ENCODE data around the gene PFDN4.
"Not testable (repeated sequence)": the region's sequence is repeated elsewhere in the genome, so short reads cannot be mapped to it uniquely, and the experiment has no call there.

Gene PFDN4

DNA sequence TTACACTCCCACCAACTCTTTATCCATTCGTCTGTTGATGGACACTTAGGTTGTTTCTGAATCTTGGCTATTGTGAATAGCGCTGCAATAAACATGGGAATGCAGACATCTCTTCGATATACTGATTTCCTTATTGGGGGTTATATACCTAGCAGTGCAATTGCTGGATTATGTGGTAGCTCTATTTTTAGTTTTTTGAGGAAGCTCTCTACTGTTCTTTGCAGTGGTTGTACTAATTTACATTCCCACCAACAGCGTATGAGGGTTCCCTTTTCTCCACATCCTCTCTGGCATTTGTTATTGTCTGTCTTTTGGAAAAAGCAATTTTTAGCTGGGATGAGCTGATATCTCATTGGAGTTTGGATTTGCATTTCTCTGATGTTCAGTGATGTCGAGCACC lies 4.6 kb upstream of the PFDN4 start:
- no peak for DNase-seq

GRCh38 chr20:54204063-54204462 lies 3.8 kb upstream of the PFDN4 start:
- no peak for DNase-seq

DNA sequence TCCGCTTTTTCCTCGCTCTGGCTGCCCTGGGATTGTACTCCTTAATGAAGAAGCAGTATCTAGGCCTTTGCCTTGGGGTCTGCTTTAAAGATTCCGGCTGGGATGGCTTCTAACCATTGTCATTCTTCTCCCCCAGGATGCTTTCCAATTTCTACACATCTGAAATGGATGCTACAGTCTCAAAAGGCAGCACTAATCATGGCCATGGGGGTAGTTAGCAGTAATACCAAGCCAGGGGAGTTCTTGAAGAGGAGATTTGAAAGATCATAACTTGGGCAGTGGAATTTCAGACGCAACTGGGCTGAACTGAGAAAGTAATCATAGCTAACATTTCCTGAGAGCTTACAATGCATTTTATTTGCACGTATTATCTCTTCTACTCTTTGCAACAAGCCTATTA lies 3.4 kb upstream of the PFDN4 start:
- no peak for DNase-seq

GRCh38 chr20:54205450-54205849 lies 2.4 kb upstream of the PFDN4 start:
- DNase-seq, result peak; percentile 28

GRCh38 chr20:54207053-54207742 lies 689 bp upstream of the PFDN4 start:
- no peak for DNase-seq

GRCh38 chr20:54208548-54209176 lies 775 bp downstream of the PFDN4 start:
- DNase-seq, result peak; percentile 28

DNA sequence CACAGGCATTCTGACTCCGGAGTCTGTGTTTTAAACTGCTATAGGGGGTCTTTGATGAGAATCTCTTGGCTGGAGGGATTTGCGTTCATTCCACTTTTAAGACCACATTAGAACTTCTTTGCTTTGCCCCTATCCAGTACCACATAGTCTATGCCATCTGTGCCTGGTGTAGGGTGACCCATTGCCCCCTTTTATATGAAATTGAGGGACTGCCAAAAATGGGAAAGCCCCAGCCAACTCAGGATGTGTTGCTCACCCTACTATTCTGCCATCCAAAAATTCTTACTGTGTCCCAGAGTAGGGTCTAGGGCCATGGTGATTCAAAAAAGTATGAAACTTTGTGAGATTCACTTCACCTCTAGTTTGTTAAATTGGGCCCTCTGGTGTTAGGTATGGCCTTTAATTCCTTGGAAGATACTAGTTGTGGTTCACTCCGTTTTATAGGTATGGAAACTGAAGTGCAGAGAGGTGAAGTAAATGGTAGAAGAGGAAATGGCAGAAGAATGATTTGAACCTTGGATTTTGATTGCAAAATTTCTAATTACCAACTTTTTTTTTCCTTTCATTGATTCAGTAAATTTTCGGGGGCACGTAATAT lies 1.4 kb downstream of the PFDN4 start:
- no peak for DNase-seq

DNA sequence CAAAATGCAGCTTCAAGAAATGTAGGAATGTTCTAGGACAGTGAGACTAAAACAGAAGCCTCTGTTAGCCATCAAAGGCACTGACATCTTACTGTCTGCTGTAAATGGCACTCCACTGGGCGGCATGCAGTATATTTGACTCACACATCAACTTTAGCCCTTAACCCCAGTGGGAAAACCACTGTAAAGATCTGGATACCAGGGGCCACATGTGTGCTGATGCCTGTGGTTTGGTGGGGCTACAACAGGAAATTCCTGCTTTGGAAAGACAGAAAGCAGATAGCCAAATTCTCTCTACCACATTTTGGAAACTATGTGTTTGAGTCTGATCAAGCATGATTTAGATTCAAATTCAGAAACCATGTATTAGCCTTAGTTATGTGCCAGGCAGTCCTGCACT lies 4.3 kb downstream of the PFDN4 start:
- DNase-seq, result no peak

DNA sequence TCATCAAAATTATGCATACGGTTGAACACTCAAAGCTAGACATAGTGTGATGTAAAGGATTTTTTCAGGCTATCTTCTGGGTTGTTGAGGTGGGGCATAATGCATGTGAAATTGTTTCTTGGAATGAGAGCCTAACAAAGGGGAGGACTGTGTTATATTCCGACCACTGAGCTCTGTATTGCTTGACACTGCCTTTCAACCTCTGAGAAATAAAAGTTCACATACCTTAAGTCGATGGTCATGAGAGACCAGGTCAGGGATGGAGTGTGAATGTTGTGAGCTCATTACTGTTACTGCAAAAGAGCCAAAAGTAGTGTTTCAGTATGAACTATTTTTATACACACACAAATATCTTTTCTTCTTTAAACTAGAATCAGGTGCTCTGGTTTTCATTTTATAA lies 5.0 kb downstream of the PFDN4 start:
- DNase-seq, result no peak

DNA sequence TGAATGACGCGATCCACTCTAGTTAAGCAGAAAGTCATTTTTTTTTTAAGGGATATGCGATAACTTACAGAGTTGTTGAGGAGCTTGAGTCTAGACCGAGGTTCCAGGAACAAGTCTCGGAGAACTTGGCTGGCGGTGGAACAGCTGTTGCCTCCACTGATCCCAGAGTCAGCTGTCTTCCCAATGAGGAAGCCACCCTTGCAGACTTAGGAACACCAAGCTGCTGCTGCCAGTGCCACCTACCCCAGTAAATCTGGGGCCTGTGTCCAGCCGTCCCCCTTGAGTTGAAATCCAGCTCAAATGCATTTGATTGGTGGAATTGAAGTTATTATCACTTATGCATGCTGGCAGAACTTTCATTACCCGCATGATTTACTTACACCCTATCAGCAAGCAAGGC lies 6.7 kb downstream of the PFDN4 start:
- DNase-seq, result no peak

- DNase-seq, result no peak
Measured at GRCh38 chr20:54215157-54215789, 7.4 kb downstream of the PFDN4 start.

- DNase-seq, result no peak
Measured at GRCh38 chr20:54217762-54218161, 9.9 kb downstream of the PFDN4 start.

DNA sequence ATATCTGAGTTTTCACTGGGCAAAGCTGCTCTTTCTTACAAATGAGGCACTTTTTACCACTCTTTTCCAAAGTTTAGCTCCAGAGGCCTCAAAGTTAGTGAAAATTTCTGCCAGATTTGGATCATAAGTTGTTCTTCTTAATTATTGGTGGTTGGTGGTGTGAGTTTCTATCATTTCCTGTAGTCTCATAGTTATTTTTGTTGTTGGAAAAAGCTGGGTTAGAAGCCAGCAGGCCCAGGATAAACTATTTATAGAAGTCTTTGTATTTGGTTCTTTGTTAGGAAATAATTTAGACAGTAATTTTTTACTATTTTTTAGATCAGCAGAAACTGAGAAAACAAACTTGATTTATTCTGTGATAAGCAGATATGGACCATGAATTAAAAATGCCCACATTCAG lies 10.6 kb downstream of the PFDN4 start:
- no peak for DNase-seq

DNA sequence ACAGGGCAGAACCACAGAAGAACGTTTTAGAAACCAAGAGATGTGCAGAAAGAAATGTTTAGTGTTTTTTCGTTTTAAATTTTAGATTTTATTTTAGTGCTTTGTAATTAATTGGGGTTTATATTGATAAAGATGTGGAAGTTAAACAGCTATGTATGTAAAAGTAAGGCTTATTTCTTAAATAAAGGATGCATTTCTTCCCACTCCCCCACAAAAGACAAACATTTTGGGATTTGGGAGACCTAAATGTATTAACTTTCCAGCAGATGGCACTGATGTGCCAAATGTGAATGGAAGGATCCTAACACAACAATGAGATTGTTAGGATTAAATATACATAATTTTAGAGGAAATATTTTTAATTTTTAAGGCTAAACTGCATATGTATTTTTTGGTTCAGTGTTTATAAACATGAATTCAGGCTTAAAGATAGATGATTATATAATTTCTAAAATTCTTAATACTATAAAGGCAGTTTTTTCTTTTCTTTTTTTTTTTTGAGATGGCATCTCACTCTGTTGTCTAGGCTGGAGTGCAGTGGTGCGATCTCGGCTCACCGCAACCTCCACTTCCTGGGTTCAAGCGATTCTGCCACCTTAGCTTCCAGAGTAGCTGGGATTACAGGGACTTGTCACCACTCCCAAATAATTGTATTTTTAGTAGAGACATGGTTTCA lies 12.0 kb downstream of the PFDN4 start:
- DNase-seq, result no peak

DNA sequence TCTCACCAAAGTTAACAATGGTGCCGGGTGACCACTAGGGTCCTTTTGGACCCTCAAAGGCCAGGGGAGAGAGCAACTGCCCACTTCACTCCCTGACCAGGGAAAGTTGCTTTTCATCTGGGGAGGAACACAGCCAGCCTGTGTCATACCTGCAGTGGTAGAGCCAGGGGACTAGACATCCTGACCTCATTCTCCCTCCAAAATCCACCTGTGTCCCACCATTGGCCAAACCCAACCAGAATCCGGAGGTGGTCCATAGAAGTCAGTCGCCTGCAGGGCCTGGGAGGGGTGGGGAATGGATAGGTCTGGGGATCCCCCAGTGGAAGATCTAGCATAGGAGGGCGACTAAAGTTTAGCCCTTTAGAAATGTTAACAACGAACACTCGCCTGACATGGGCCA lies 12.8 kb downstream of the PFDN4 start:
- DNase-seq, result no peak

GRCh38 chr20:54221353-54221752 lies 13.5 kb downstream of the PFDN4 start:
- peak; percentile 25 for DNase-seq

DNA sequence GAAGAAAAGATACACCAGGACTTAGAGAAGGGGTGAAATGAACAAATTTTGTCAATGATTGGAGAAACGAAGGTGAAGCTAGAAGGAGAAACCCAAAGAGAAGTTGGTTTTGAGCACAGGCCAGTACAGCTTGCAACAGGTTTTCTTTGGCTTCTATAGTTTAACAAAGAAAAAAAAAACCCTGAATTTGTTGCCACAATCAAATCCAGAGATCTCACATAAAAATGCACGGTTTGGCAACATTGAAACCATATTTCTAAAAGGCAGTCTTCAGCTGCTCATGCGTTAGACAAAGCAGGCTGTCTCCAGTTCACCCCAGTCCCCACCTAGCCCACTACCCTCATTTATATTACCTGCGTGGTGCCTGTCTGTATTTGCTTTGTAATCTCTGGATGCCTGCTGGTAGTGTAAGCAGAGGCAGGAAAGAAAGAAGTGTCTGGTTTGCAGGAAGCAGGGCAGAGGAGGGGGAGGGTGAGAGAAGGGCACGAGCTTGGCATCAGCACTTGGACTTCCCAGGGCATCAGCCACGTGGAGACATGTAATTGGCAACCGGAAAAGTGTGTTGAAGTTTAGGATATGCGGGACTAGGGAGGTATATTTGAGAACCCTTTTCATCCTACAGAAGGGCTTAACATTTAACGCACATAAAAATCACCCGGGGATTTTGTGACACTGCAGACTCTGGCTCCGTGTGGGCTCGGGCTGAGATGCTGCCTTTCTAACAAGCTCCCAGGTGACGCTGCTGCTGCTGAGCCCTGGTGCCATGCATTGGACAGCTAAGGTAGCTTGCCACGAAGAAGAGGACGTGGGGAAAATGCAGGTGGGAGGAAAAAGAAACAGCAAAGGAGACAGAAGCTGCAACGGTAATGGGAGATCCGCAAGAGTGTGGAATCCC lies 14.4 kb downstream of the PFDN4 start:
- DNase-seq, result no peak

- no peak for DNase-seq
Measured at GRCh38 chr20:54223285-54223684, 15.4 kb downstream of the PFDN4 start.

DNA sequence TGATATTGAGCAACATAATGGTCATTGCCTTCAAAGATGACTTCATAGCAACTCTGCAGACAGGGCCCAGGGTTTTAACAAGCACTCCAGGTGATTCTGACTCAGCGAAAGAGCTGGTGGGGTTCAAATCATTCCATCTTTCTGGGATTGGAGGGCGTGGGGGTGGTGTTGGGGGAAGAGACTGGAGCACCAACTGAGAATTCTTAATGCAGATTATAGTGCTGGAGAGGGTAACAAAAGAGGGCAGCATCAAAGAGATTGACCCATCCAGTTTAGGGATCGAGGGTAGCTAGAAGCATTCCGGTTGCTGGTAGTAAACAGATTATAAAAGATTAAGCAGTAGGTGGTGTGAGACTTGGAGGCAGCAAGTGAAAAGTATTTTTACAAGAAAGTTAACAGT lies 15.9 kb downstream of the PFDN4 start:
- no peak for DNase-seq

- not testable (repeated sequence) for DNase-seq
Measured at GRCh38 chr20:54224642-54225041, 16.8 kb downstream of the PFDN4 start.

DNA sequence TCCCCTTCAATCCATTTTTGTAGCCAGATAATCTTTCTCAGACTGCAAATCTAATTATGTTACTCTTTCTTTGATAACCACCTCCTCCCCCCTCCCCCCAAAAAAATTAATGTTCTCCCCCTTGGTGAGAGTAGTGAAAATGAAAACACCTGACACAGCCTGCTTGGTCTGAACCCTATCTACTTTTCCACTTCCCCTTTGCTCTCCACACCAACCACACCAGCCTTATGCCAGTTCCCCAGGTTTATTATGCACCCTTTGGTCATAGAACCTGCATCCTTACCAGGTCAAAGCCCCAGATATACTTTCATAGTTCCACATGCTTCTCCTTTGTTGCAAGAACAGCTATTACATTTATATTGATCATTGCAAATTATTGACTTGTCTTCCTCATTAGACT lies 19.4 kb downstream of the PFDN4 start:
- DNase-seq, result no peak

- no peak for DNase-seq
Measured at GRCh38 chr20:54227751-54228150, 19.9 kb downstream of the PFDN4 start.
